Kasumi-1 (cell line): ENCODE results near the gene HSPA12A.

Source experiments
- DNase-seq, 2 experiments: peaks; one replicate each; lab custom pipeline; 2025; lab: John Stamatoyannopoulos, UW

HSPA12A gene

GRCh38 chr10:116668018-116668417 lies 74.3 kb downstream of the HSPA12A start:
- DNase-seq, result no peak

GRCh38 chr10:116667484-116667883 lies 74.9 kb downstream of the HSPA12A start:
- no peak for DNase-seq

- DNase-seq, result no peak
These were observed 76.7 kb downstream of the HSPA12A start for GRCh38 chr10:116665541-116666125.

- no peak for DNase-seq
These were observed 77.7 kb downstream of the HSPA12A start for GRCh38 chr10:116664631-116665030.

- no peak for DNase-seq
These were observed 79.0 kb downstream of the HSPA12A start for GRCh38 chr10:116663342-116663741.

- DNase-seq, result no peak
These were observed 81.5 kb downstream of the HSPA12A start for GRCh38 chr10:116660860-116661259.

- no peak for DNase-seq
These were observed 83.2 kb downstream of the HSPA12A start for GRCh38 chr10:116659049-116659670.

GRCh38 chr10:116657863-116658551 lies 84.4 kb downstream of the HSPA12A start:
- no peak for DNase-seq

- DNase-seq, result no peak
These were observed 86.3 kb downstream of the HSPA12A start for GRCh38 chr10:116656044-116656443.

- DNase-seq, result no peak
These were observed 86.8 kb downstream of the HSPA12A start for GRCh38 chr10:116655568-116655967.

- DNase-seq, result no peak
These were observed 87.5 kb downstream of the HSPA12A start for GRCh38 chr10:116654816-116655215.

- DNase-seq, result no peak
These were observed 88.5 kb downstream of the HSPA12A start for GRCh38 chr10:116653885-116654284.

- DNase-seq, result no peak
These were observed 93.5 kb downstream of the HSPA12A start for GRCh38 chr10:116648903-116649302.

GRCh38 chr10:116646502-116646901 lies 95.9 kb downstream of the HSPA12A start:
- DNase-seq, result no peak

- no peak for DNase-seq
These were observed 104.5 kb downstream of the HSPA12A start for GRCh38 chr10:116637830-116638229.

GRCh38 chr10:116636976-116637375 lies 105.4 kb downstream of the HSPA12A start:
- DNase-seq, result no peak

- DNase-seq, result no peak
These were observed 106.0 kb downstream of the HSPA12A start for GRCh38 chr10:116636385-116636784.

GRCh38 chr10:116634126-116634975 lies 108.0 kb downstream of the HSPA12A start:
- DNase-seq, result no peak

- no peak for DNase-seq
These were observed 109.2 kb downstream of the HSPA12A start for GRCh38 chr10:116633216-116633600.

- no peak for DNase-seq
These were observed 109.7 kb downstream of the HSPA12A start for GRCh38 chr10:116632596-116633215.

GRCh38 chr10:116631871-116632295 lies 110.5 kb downstream of the HSPA12A start:
- no peak for DNase-seq

GRCh38 chr10:116630020-116630419 lies 112.3 kb downstream of the HSPA12A start:
- no peak for DNase-seq
